Stimulated activated CD8-positive, alpha-beta memory T cell treated with anti-CD3 and anti-CD28 coated beads, Interleukin-2, amount 100 ng/mL, for 48 hours (primary cell): ENCODE measurements around the gene ATP9A.
"Not testable (repeated sequence)": the region's sequence is repeated elsewhere in the genome, so short reads cannot be mapped to it uniquely, and the experiment has no call there.

Experiments
- DNase-seq, 2 donors: peaks; one replicate each; pipeline ENCODE4 v3.0.0-alpha.2; 2020; ENCODE audit warnings: low read depth in 2 of 2

ATP9A gene

DNA sequence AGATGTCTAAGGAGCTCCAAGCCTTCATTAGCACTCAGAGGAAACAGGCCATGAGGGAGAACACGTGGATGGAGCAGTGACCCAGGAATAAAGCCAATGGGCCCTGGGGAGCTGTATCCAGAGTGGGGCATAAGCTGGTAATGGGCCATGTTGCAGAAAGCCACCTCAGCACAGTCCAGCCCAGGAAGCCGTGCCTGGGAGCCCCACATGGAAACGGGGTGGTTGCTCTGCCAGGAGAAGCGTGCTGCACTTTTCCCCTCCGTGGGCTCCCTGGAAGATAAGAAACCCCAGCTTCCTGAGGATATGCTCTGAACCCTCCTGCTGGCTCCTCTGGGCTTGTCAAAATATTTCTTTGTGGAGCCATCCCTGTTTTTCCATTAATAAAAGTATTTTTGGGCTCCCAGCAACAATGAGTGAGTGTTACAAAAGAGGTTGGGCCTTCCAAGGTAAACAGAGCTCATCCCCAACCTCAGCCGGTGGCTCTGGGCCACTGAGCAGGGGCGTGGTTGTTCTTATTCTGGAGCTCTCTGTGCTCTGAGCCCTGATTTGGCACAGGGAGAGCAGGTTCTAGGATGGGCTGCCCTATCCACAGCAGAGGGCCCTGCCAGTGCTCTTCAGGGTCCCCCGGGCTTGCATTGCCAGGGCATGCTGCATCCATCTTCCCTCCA, 194.5 kb downstream of the ATP9A start:
- DNase-seq, result no peak

DNA sequence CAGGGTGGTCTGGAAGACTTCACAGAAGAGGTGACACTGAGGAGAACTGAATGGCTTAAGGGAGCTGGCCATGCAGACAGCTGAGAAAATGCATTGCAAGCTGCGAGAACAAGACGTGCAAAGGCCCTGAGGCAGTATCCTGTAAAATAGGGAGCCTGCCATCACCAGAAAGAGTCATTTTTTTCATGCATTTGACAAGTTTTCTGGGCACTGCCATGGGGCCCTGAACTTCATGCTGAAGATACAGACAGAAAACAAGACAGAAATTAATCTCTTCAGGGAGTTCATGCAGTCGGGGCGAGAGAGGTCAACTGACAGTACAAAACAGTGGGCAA, 196.8 kb downstream of the ATP9A start:
- DNase-seq, result no peak

GRCh38 chr20:51570739-51571459, 197.3 kb downstream of the ATP9A start:
- no peak for DNase-seq

DNA sequence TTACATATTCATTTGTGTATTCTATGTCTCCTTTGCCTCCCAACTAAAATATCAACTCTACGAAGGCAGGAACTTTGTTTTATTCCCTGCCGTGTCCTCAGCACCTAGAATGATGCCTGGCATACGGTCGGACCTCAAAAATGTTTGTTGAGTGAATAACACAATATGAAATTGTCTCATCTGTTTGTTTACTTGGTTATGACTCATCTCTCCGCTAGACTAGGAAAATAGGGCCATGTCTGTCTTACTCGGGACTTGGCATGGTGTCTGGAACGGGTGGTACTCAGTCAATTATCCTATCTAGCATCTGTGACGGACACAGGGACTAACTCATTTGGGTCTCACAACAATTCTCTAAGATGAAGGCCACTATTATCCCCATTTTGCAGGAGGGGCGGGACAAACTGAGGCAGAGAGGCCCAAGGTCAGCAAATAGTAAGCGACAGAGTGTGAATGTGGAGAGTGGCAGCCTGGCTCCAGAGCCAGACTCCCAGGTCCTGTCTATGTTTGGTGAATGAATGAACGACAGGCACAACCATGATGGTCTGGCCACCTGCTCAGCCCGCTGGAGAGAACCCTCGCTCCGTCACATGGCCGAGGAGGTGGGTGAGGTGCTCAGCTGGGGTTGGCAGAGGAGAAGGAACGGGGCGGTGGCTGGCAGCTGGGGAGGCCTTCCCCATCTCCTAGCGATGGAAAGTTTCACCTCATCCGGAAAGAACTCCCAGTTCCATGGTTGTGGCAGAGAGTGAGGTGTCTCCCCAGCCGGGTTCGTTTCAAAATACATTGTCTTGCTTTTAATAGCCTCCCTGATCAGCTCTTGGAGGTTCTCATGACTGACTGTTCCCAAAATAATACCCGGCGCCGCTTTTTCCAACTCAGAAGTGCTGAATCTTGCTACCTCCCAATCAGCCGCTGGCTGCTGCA, 198.1 kb downstream of the ATP9A start:
- DNase-seq, result no peak

DNA sequence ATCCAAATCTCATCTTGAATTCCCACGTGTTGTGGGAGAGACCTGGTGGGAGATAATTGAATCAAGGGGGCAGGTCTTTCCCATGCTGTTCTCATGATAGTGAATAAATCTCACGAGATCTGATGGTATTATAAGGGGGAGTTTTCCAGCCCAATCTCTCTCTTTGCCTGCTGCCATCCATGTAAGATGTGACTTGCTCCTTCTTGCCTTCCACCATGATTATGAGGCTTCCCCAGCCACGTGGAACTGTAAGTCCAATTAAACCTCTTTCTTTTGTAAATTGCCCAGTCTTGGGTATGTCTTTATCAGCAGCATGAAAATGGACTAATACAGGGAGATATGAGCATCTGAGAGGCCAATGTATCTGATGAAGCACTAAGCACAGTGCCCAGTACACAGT, 199.7 kb downstream of the ATP9A start:
- not testable (repeated sequence) for DNase-seq

- DNase-seq, result no peak
Observed at GRCh38 chr20:51567622-51568021, 200.6 kb downstream of the ATP9A start.

DNA sequence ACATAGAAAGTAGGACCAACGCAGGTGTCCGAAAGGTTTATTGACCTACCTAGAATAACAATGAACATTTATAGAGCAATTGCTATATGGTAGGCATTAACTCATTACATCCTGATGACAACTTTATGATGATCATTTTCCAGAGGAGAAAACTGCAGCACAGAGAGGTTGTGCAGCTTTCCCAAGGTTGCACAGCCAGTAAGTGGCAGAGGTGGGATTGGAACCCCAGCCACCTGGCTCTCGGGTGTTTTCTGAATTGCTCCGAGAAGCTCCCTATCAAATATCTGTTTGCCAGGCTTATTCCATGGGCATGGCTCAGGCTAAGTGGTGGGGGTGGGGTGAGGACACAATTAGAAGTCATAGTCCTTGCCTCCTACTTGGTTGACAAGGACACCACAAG, 201.6 kb downstream of the ATP9A start:
- no peak for DNase-seq

GRCh38 chr20:51565298-51566144, 202.7 kb downstream of the ATP9A start:
- DNase-seq, result no peak

GRCh38 chr20:51563486-51564332, 204.5 kb downstream of the ATP9A start:
- no peak for DNase-seq

DNA sequence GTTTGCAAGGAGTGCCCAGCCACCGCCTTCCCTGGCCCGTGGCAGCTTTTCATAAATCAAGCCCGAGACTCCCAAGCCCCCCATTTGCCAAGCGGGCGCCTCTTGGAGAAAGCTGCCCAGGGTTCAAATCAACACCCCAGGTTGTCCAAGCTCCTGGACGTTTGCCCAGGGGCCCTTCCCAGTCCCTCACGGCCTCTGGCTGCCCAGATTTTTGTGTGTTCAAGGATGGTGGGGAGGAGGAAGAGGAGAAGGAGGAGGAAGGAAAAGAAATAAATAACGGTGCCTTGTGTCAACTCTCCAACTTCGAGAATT, 205.1 kb downstream of the ATP9A start:
- no peak for DNase-seq

DNA sequence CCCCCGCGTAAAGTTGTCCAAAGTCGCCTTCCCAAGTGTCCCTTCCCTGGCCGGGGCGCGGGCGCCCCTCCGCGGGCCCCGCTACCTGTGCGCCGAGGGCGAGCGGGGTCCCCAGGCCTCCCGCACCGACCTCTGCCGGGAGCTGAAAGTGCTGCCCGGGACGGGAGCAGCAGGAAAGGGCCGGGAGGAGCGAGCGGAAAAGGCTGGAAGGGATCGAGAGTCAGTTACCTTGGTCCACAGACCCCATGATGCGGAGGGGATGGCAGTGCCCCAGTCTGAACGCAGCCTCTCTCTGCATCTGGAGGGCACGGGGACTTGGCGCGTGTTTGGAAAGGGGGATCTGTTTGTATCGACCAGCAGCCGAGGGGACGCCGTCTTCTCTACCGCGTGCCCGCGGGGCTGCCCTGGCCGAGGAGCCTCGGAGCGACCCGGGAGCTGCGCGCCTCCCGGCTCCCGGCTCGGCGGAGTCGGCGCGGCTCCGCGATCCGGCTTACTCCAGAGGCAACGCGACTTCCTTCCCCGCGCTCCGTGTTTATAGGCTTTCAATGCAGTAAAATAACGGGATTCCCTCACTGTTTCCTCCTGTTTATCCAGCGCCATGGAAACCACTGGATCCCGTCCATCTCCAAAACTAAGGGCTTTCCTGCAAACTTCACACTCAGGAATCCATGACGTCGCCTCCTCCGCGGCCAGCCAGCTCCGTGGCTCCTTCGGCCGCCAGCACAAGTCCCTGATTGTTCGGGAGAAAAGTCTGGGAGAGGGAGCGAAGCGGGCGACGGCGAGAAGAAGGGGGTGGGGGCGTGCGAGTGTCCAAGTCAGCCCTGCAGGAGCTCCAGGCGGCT, 205.6 kb downstream of the ATP9A start:
- DNase-seq, result no peak

GRCh38 chr20:51562027-51562331, 206.2 kb downstream of the ATP9A start:
- no peak for DNase-seq

DNA sequence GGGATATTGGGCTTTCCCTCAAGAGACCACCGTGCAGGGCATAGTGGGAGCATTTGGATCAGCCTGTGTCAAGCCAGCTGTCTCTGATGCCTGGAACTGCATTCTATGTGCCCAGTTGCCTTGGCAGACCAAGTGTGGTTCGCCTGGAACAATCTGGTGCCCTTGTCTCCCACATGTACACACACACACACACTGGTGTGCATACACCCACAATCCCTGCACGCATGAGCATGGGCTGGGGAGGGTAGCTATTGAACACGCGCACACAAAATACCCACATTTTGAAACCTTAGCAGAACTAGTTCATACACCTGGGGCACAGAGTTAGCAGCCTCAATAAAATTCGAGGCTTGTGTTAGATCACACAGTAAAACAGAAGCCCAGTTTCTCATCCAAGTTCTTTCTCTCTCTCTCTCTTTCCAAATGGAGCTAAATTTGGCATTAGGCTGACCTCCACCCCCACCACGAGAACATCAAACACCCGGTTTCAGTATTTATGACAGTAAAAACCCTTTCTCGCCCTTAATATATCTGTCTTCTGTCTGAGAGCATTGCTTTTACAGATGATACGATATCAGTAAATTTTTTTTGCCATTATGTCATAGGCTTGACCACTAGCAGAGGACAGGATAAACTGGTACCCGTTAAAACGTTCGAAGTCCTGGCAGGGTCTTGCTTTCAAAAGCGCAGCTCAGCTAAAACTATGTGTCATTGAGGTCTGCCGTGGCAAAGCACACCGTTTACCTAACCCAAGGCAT, 207.5 kb downstream of the ATP9A start:
- DNase-seq, result no peak

- DNase-seq, result no peak
Observed at GRCh38 chr20:51560042-51560441, 208.1 kb downstream of the ATP9A start.

GRCh38 chr20:51554538-51555165, 213.5 kb downstream of the ATP9A start:
- DNase-seq, result no peak

- no peak for DNase-seq
Observed at GRCh38 chr20:51553897-51554486, 214.2 kb downstream of the ATP9A start.

- no peak for DNase-seq
Observed at GRCh38 chr20:51551186-51551585, 217.0 kb downstream of the ATP9A start.

GRCh38 chr20:51549474-51549873, 218.7 kb downstream of the ATP9A start:
- DNase-seq, result no peak

DNA sequence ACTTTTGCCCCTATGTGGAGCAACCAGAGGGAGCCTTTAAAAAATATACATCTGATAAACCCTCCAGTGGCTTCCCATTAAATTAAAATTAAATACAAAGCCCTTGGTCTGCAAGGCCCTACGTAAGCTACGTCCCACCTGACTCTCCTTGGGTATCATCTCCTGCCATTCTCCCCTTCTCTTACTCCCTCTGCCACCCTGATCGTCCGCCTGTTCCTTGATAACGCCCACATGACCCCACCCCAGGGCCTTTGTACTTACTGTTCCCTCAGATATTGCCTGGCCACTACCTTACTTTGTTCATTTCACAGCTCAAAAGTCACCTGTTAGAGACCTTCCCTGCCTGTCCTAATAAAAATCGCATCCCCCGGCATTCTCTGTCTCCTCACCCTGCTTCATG, 220.2 kb downstream of the ATP9A start:
- no peak for DNase-seq
